Esophagus squamous epithelium (tissue), 4 donors: ENCODE results near the gene ARF1.

ENCODE experiments used
- CTCF ChIP-seq, 6 experiments: fragments of 450-650 bp in 4 of 6; fragments of 200-600 bp in 2 of 6; sonication (generic) in 2 of 6; IDR thresholded peaks; one replicate each; pipeline ENCODE4 v1.5.1; 2016 to 2019; ENCODE audit warnings: antibody characterized with exemption in 6 of 6, mild to moderate bottlenecking in 4 of 6, moderate library complexity in 4 of 6
- POLR2A ChIP-seq, 4 donors: fragments of 450-650 bp; IDR thresholded peaks; one replicate each; pipeline ENCODE4 v1.6.1; 2017; ENCODE audit warnings: antibody characterized with exemption in 4 of 4, mild to moderate bottlenecking in 4 of 4, moderate library complexity in 3 of 4

GRCh38 chr1:228141226-228142044, 58.9 kb downstream of the ARF1 start:
- no peak for TF ChIP-seq CTCF (IDR thresholded peaks at IDR 0.05)
- TF ChIP-seq POLR2A (IDR thresholded peaks at IDR 0.05), result no peak
